ENCODE measurements around the gene CCDC127. TPM values are rescaled to one million over a fixed set of nuclear protein-coding genes. Genes with fewer than 3 reads are reported as not detected.

Gene CCDC127
- total RNA-seq, 2 donors from 2014 or later = 3.5 to 5.3 TPM

DNA sequence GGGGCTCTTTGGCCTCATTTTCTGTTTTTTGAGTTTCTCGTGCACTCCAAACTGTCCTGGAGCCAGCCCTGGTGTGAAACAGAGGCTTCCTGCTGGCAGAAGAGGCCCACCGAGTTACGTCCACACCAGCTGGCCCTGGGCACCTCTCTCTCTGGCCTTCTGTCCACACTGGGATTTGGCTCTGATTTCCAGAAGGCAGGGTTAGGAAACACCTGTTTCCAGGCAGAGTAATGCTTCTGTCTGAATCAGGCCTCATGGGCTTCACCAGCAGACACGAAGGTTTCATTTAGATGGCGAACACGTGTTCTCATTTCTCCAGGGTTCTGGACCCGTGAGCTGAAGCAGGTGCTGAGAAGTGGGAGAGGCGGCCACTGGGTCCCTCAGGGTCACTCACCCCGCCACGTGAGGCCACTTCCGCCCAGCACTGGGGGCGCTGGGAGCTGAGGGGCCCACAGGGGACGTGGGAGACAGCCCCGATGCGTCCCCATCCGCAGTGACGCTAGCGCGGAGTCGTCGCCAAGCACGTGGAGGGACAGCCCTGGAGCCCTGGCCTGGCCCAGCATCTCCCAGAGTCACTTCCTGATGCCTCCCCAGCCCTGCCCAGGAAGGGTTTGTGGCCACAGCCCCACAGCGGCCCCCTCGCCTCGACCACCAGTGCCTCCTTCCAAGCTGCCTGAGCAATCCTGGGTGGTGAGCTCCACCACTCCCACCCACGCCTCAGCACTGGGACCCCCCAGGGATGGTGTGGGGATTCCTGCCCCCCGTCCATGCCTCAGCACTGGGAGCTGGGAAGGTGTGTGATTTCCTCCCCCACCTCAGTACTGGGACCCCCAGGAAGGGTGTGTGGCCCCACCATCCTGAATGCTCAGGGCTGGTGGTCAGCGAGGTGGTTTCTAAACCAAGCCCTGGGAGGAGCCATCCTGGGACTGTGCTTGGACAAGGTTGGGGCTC, 31.6 kb downstream of the CCDC127 start:
- Histone ChIP-seq H3K4me3 (no peak overlapping the region), H3K27ac (no peak overlapping the region), H3K36me3 (no peaks in the 10 kb centered on the region), H3K9ac (ENCODE audit: low read depth in 2 of 2, low read length in 2 of 2) (no peak overlapping the region), H3K4me1 (no peaks in the 10 kb centered on the region), H3K9me3 (no peaks in the 10 kb centered on the region), H3K27me3 (peaks cover 3% of the 10 kb centered on the region)
- no peak for DNase-seq
- intact Hi-C loops (cut with DNase I) = no loop called here
- TF ChIP-seq CTCF (IDR thresholded peaks at IDR 0.05) = no peak

DNA sequence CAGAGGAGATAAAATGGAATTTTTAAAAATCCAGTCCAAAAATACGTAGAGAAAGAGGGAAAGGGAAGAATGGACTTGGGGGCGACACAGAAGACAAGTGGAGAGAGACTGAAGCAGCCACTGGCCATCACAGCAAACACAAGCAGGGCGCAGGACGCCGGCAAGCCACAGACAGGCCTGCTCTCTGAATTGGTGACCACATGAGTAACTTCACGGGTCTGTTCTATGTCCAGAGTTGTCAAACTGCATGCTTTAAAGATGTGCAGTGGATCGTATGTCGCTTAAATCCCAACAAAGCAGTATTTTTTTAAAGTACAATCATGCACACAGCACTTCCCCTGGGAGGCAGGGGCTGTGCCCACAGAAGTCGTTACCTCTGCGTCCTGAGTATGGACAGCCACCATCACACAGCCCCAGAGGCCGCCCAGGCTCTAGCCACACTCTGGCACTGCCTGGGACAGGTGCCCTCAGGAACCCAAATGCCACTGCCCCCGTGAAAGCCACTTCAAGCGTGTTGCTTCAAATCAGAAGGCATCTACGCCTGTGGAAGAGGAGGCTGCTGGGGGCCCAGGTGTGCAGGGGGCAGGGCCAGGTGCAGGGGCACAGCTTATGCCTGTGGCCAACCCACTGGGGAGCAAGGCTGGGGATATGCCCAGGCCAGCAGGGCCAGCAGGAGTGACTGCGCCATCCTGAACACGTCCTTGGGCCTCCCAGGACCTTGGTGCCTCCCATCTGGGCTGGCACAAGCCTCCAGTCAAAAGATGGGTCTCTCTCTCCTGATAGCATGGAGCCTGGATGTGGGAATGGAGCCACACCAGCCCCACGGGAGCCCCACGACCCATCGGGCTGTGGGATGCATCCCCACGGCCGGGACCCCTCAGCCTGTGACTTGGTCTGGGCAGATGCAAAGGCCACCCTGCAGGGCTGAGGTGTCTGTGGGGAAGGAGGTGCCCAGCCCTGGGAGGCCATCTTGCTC, 32.6 kb downstream of the CCDC127 start:
- Histone ChIP-seq H3K9ac (ENCODE audit: low read depth in 2 of 2, low read length in 2 of 2) (no peak overlapping the region), H3K4me1 (no peaks in the 10 kb centered on the region), H3K36me3 (no peaks in the 10 kb centered on the region), H3K4me3 (no peak overlapping the region), H3K9me3 (no peaks in the 10 kb centered on the region), H3K27ac (no peak overlapping the region), H3K27me3 (no peaks in the 10 kb centered on the region)
- TF ChIP-seq CTCF (IDR thresholded peaks at IDR 0.05) = no peak
- no peak for DNase-seq
- intact Hi-C loops (cut with DNase I) = no loop called here

GRCh38 chr5:184471-184870, 33.5 kb downstream of the CCDC127 start:
- DNase-seq = no peak
- Histone ChIP-seq H3K9me3 (no peaks in the 10 kb centered on the region), H3K27ac (no peak overlapping the region), H3K4me1 (no peaks in the 10 kb centered on the region), H3K36me3 (no peaks in the 10 kb centered on the region), H3K27me3 (no peaks in the 10 kb centered on the region), H3K4me3 (no peak overlapping the region), H3K9ac (ENCODE audit: low read depth in 2 of 2, low read length in 2 of 2) (no peak overlapping the region)
- intact Hi-C loops (cut with DNase I) = no loop called here
- no peak for TF ChIP-seq CTCF (IDR thresholded peaks at IDR 0.05)

DNA sequence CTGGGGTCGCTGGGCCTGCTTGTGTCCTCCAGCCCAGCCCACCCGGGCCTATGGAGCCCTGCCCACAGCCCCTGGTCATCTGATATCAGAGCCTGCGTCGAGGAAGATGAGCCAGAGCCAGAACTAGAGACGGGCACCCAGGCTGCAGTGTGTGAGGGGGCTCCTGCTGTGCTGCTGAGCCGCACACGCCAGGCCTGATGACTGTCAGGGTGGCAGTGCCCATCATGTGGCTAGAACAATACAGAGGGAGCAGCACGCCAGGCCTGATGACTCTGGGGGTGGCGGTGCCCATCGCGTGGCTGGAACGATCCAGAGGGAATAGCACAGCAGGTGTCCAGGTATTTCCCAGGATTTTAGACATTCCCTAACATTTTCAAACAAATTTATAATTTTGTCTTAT, 35.8 kb downstream of the CCDC127 start:
- no peaks in the 10 kb centered on the region for H3K36me3 ChIP-seq
- H3K9ac ChIP-seq (ENCODE audit: low read depth in 2 of 2, low read length in 2 of 2) = no peak overlapping the region
- no peaks in the 10 kb centered on the region for H3K9me3 ChIP-seq
- no peak overlapping the region for H3K27ac ChIP-seq
- no peak for DNase-seq
- intact Hi-C loops (cut with DNase I) = no loop called here
- no peaks in the 10 kb centered on the region for H3K4me1 ChIP-seq
- no peak overlapping the region for H3K4me3 ChIP-seq
- no peak for TF ChIP-seq CTCF (IDR thresholded peaks at IDR 0.05)
- no peaks in the 10 kb centered on the region for H3K27me3 ChIP-seq

- H3K36me3 ChIP-seq = no peaks in the 10 kb centered on the region
- no peak overlapping the region for H3K27ac ChIP-seq
- no peak overlapping the region for H3K4me3 ChIP-seq
- no peak for DNase-seq
- no peaks in the 10 kb centered on the region for H3K4me1 ChIP-seq
- H3K9ac ChIP-seq (ENCODE audit: low read depth in 2 of 2, low read length in 2 of 2) = no peak overlapping the region
- H3K27me3 ChIP-seq = no peaks in the 10 kb centered on the region
- TF ChIP-seq CTCF (IDR thresholded peaks at IDR 0.05) = no peak
- intact Hi-C loops (cut with DNase I) = no loop called here
- H3K9me3 ChIP-seq = no peaks in the 10 kb centered on the region
Observed at GRCh38 chr5:181566-181965, 36.4 kb downstream of the CCDC127 start.

All from colonic mucosa (tissue), 4 donors.